ENCODE results near the gene PAK1. TPM values are rescaled to one million over a fixed set of nuclear protein-coding genes. Genes with fewer than 3 reads are reported as not detected.
A peak's percentile ranks its signal among the peaks of the same experiment; 100 is the strongest.

Gene PAK1
- total and polyA plus RNA-seq, 9 of the 15 experiments (the other 6 are each of a cell fraction or from before 2014, with no cell fraction given): 0.52 to 11.7 (median 1.9) TPM

DNA sequence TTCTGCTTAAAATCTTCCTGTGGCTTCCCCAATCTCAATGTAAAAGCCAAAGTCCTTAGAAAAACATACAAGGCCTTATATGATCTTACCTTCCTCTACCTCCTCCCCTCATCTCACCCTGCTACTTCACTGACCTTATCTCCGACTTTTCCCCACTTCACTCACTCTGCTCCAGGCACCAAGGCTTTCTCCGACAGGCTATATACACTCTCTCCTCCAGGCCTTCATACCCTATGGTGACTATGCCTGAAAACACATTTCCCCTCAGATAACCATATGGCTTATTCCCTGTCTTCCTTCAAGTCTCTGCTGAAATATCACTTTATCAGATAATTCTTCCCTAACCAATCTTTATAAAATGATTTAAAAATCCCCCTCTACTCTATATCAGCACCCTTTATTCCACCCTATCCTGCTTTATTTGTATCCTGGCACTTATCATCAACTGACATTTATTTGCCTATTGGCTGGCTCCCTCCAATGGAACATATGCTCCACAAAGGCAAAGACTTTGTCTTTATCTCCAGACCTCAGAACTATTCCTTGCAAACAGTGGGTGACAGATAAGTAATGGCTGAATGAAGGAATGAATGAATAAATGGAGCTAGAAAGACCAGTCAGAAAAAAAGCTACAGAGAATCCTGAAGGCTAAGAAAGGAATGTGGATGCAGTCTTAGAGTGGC lies 52.7 kb downstream of the PAK1 start:
- H3K4me2 ChIP-seq (ENCODE audit: insufficient read depth, low read length): peak overlapping the region; percentile 10; the same call in 1 of the 2 replicates
- H3K9me1 ChIP-seq (ENCODE audit: control insufficient read depth, insufficient read depth, low read length): no peaks in the 10 kb centered on the region
- in situ Hi-C loops (cut with MboI) (no loop called here), intact Hi-C loops (cut with micrococcal nuclease) (loop anchor here (5.0 kb wide), 1 partner anchor 41 kb away; no protein-coding TSS in a partner anchor)
- H3K27me3 ChIP-seq (ENCODE audit: control insufficient read depth in 2 of 2, insufficient read depth in 2 of 2, low read length in 2 of 2): peaks cover 0 to 2% of the 10 kb centered on the region in 2 experiments; a peak in 2 of 5 replicates
- no peak overlapping the region for H3K27ac ChIP-seq (ENCODE audit: extremely low read depth, low read depth, low read length)
- CTCF ChIA-PET (ENCODE audit: low intra/inter-chr PET ratio): no interaction called here
- no peaks in the 10 kb centered on the region for H3K36me3 ChIP-seq (ENCODE audit: control insufficient read depth, insufficient read depth, low read length)
- no peaks in the 10 kb centered on the region for H3K9me3 ChIP-seq (replicated peaks; ENCODE audit: control insufficient read depth, insufficient read depth, low read depth, low read length)
- peaks cover 0 to 4% of the 10 kb centered on the region in 2 experiments; a peak in 2 of 5 replicates for H3K4me1 ChIP-seq (replicated peaks in 1 of 2; ENCODE audit: control insufficient read depth in 2 of 2, insufficient read depth in 2 of 2, low read length in 2 of 2)
- H3K4me3 ChIP-seq: no peak overlapping the region
- 0% methylated on average over 2 of the region's 2 CpGs for whole genome bisulfite sequencing (ENCODE audit: insufficient coverage, low coverage, missing lambda C conversion rate)
- POLR2A ChIA-PET: interaction anchor here (0.7 kb wide), 1 partner anchor 33 kb away, joined by 5 read pairs; no protein-coding TSS in a partner anchor
- no peaks in the 10 kb centered on the region for H4K20me1 ChIP-seq (replicated peaks; ENCODE audit: control insufficient read depth, insufficient read depth, low read length)
- H3K9ac ChIP-seq (ENCODE audit: insufficient read depth in 1 of 2, low read depth in 2 of 2, low read length in 2 of 2): no peak overlapping the region
- BruUV-seq (replicated peaks): no TSS peak
- H2AFZ ChIP-seq (ENCODE audit: low read depth, low read length): no peak overlapping the region
- DNase-seq (ENCODE audit: extremely low read depth in 1 of 4, low spot score in 3 of 4) (peak in 1 of 4 experiments; percentile 20), ATAC-seq (peak; percentile 49; the same call in 2 of the 3 replicates), FAIRE-seq (no peak)
- no peaks in the 10 kb centered on the region for H3K79me2 ChIP-seq (ENCODE audit: control insufficient read depth, insufficient read depth, low read length)
- TF ChIP-seq, protein P1, sequence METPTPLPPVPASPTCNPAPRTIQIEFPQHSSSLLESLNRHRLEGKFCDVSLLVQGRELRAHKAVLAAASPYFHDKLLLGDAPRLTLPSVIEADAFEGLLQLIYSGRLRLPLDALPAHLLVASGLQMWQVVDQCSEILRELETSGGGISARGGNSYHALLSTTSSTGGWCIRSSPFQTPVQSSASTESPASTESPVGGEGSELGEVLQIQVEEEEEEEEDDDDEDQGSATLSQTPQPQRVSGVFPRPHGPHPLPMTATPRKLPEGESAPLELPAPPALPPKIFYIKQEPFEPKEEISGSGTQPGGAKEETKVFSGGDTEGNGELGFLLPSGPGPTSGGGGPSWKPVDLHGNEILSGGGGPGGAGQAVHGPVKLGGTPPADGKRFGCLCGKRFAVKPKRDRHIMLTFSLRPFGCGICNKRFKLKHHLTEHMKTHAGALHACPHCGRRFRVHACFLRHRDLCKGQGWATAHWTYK (CRISPR knock-in tag; IDR thresholded peaks at IDR 0.05): no peak
- TF ChIP-seq ZNF324 (CRISPR knock-in tag; IDR thresholded peaks at IDR 0.05) (no peak), CBFA2T3 (IDR thresholded peaks at IDR 0.05) (peak; percentile 73), ZNF24 (IDR thresholded peaks at IDR 0.05) (peak; percentile 91), BRF1 (IDR thresholded peaks at IDR 0.05; ENCODE audit: borderline replicate concordance, extremely low read depth, insufficient read length) (no peak), NCOA2 (IDR thresholded peaks at IDR 0.05; ENCODE audit: partially characterized antibody in 2 of 2) (no peak), ELF4 (CRISPR knock-in tag; IDR thresholded peaks at IDR 0.05) (no peak), NCOR1 (IDR thresholded peaks at IDR 0.05) (peak; percentile 43; the same call in 1 of the 2 replicates), DPF2 (IDR thresholded peaks at IDR 0.05) (peak; percentile 59), SREBF2 (CRISPR knock-in tag; IDR thresholded peaks at IDR 0.05) (no peak), IFI16 (CRISPR knock-in tag; IDR thresholded peaks at IDR 0.05) (no peak), NFXL1 (CRISPR knock-in tag; IDR thresholded peaks at IDR 0.05) (no peak), TCF7L2 (IDR thresholded peaks at IDR 0.05; ENCODE audit: low read depth, low read length) (no peak), ARID1B (IDR thresholded peaks at IDR 0.05) (peak; percentile 72), TAL1 (IDR thresholded peaks at IDR 0.05) (peak; percentile 82), ZNF354B (CRISPR knock-in tag; IDR thresholded peaks at IDR 0.05) (no peak), ADNP (tag; IDR thresholded peaks at IDR 0.05) (no peak), ZNF699 (CRISPR knock-in tag; IDR thresholded peaks at IDR 0.05; ENCODE audit: insufficient replicate concordance) (no peak), MCM2 (IDR thresholded peaks at IDR 0.05; ENCODE audit: low read depth) (no peak), TCF3 (CRISPR knock-in tag; IDR thresholded peaks at IDR 0.05) (peak; percentile 71), CBFA2T2 (conservative IDR thresholded peaks at IDR 0.05) (peak; percentile 63), TEAD4 (IDR thresholded peaks at IDR 0.05; ENCODE audit: low read length) (peak; percentile 65), TEAD4 (CRISPR knock-in tag; IDR thresholded peaks at IDR 0.05; ENCODE audit: borderline replicate concordance) (no peak), CHD1 (IDR thresholded peaks at IDR 0.05; ENCODE audit: low read length) (no peak)
- TF ChIP-seq, protein P2, sequence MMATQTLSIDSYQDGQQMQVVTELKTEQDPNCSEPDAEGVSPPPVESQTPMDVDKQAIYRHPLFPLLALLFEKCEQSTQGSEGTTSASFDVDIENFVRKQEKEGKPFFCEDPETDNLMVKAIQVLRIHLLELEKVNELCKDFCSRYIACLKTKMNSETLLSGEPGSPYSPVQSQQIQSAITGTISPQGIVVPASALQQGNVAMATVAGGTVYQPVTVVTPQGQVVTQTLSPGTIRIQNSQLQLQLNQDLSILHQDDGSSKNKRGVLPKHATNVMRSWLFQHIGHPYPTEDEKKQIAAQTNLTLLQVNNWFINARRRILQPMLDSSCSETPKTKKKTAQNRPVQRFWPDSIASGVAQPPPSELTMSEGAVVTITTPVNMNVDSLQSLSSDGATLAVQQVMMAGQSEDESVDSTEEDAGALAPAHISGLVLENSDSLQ (IDR thresholded peaks at IDR 0.05): 0 out of 2 replicates have a peak, but pooled peaks have one; percentile 4
